Stimulated activated naive B cell treated with anti-CD40 and anti-IgM and Interleukin-4, amounts not matched to agents 10 μg/mL and 1 μg/mL and 100 μg/mL, for 72 hours (primary cell): ENCODE measurements around the gene CILP2.
A peak's percentile ranks its signal among the peaks of the same experiment; 100 is the strongest.

Experiments
- ATAC-seq, 2 donors: fragments of 150-1000 bp; cut with Tn5 transposase; replicated peaks; 2 replicates each; pipeline ENCODE4 v1.10.0; 2021; ENCODE audit warnings: moderate library complexity in 1 of 2
- DNase-seq: peaks from one replicate; pipeline ENCODE4 v3.0.0; 2021
- H3K27ac Mint-ChIP-seq: one replicate; pipeline ENCODE4 v1.8.0; 2022; ENCODE audit warnings: mild to moderate bottlenecking, mixed read lengths
- H3K27me3 Mint-ChIP-seq, 2 donors: one replicate each; pipeline ENCODE4 v1.8.0; 2022; ENCODE audit warnings: mixed read lengths in 2 of 2
- H3K36me3 Mint-ChIP-seq, 2 donors: one replicate each; pipeline ENCODE4 v1.8.0; 2022; ENCODE audit warnings: mixed read lengths in 2 of 2, mild to moderate bottlenecking in 1 of 2
- H3K4me1 Mint-ChIP-seq, 2 donors: one replicate each; pipeline ENCODE4 v1.8.0; 2022; ENCODE audit warnings: mixed read lengths in 2 of 2, mild to moderate bottlenecking in 1 of 2
- H3K4me3 Mint-ChIP-seq, 2 donors: one replicate each; pipeline ENCODE4 v1.8.0; 2022; ENCODE audit warnings: mild to moderate bottlenecking in 2 of 2, mixed read lengths in 2 of 2, moderate library complexity in 1 of 2
- H3K9me3 Mint-ChIP-seq, 2 donors: one replicate each; pipeline ENCODE4 v1.8.0; 2022; ENCODE audit warnings: mixed read lengths in 2 of 2, mild to moderate bottlenecking in 1 of 2

The CILP2 gene

GRCh38 chr19:19538061-19538784, at the start of gene CILP2:
Gene CILP2, plus strand, starts transcription at chr19:19538265. Its CDS starts 85 bp downstream, at chr19:19538350.
- peaks cover 16 to 22% of the 10 kb centered on the region in 2 donors for H3K36me3 Mint-ChIP-seq
- peak; percentile 26 to 35 for ATAC-seq
- H3K27me3 Mint-ChIP-seq: peaks cover 45 to 61% of the 10 kb centered on the region in 2 donors
- peak within 1 kb of the TSS; percentile 81 for H3K27ac Mint-ChIP-seq
- peaks cover 24 to 29% of the 10 kb centered on the region in 2 donors for H3K4me1 Mint-ChIP-seq
- H3K9me3 Mint-ChIP-seq: no peaks in the 10 kb centered on the region
- DNase-seq: no peak
- peak within 1 kb of the TSS; percentile 46 to 72 for H3K4me3 Mint-ChIP-seq

GRCh38 chr19:19488875-19489690, 49.0 kb upstream of the CILP2 start:
- Mint-ChIP-seq H3K36me3 (peaks cover 19 to 29% of the 10 kb centered on the region in 2 donors), H3K4me3 (peak overlapping the region; percentile 25 to 41), H3K4me1 (peaks cover 44 to 55% of the 10 kb centered on the region in 2 donors), H3K9me3 (no peaks in the 10 kb centered on the region), H3K27ac (peak overlapping the region; percentile 92), H3K27me3 (no peaks in the 10 kb centered on the region)
- peak; percentile 65 for DNase-seq
- ATAC-seq: peak; percentile 71

GRCh38 chr19:19489804-19490204, 48.3 kb upstream of the CILP2 start:
- peaks cover 41 to 50% of the 10 kb centered on the region in 2 donors for H3K4me1 Mint-ChIP-seq
- peaks cover 26 to 33% of the 10 kb centered on the region in 2 donors for H3K36me3 Mint-ChIP-seq
- DNase-seq: no peak
- H3K9me3 Mint-ChIP-seq: no peaks in the 10 kb centered on the region
- peak overlapping the region; percentile 92 for H3K27ac Mint-ChIP-seq
- H3K4me3 Mint-ChIP-seq: no peak overlapping the region
- no peak for ATAC-seq
- no peaks in the 10 kb centered on the region for H3K27me3 Mint-ChIP-seq

GRCh38 chr19:19490214-19490968, 47.7 kb upstream of the CILP2 start:
- peak; percentile 67 for DNase-seq
- Mint-ChIP-seq H3K4me3 (no peak overlapping the region), H3K36me3 (peaks cover 30 to 36% of the 10 kb centered on the region in 2 donors), H3K27ac (peak overlapping the region; percentile 92), H3K4me1 (peaks cover 37 to 47% of the 10 kb centered on the region in 2 donors), H3K27me3 (no peaks in the 10 kb centered on the region), H3K9me3 (no peaks in the 10 kb centered on the region)
- ATAC-seq: peak; percentile 50 to 65

- H3K4me3 Mint-ChIP-seq: no peak overlapping the region
- H3K27ac Mint-ChIP-seq: no peak overlapping the region
- peaks cover 34 to 44% of the 10 kb centered on the region in 2 donors for H3K36me3 Mint-ChIP-seq
- ATAC-seq: no peak
- DNase-seq: no peak
- peaks cover 33 to 41% of the 10 kb centered on the region in 2 donors for H3K4me1 Mint-ChIP-seq
- no peaks in the 10 kb centered on the region for H3K27me3 Mint-ChIP-seq
- H3K9me3 Mint-ChIP-seq: no peaks in the 10 kb centered on the region
Observed at GRCh38 chr19:19491321-19492025, 46.6 kb upstream of the CILP2 start.

GRCh38 chr19:19492026-19492610, 45.9 kb upstream of the CILP2 start:
- Mint-ChIP-seq H3K4me3 (no peak overlapping the region), H3K27me3 (no peaks in the 10 kb centered on the region), H3K4me1 (peaks cover 31 to 41% of the 10 kb centered on the region in 2 donors), H3K9me3 (no peaks in the 10 kb centered on the region), H3K36me3 (peaks cover 37 to 46% of the 10 kb centered on the region in 2 donors), H3K27ac (no peak overlapping the region)
- ATAC-seq (no peak), DNase-seq (no peak)

GRCh38 chr19:19493841-19494546, 44.1 kb upstream of the CILP2 start:
- Mint-ChIP-seq H3K4me3 (no peak overlapping the region), H3K27me3 (no peaks in the 10 kb centered on the region), H3K9me3 (no peaks in the 10 kb centered on the region), H3K4me1 (peaks cover 16 to 24% of the 10 kb centered on the region in 2 donors), H3K27ac (no peak overlapping the region), H3K36me3 (peaks cover 39 to 51% of the 10 kb centered on the region in 2 donors)
- DNase-seq (no peak), ATAC-seq (no peak)

- DNase-seq: no peak
- Mint-ChIP-seq H3K4me1 (peaks cover 2 to 6% of the 10 kb centered on the region in 2 donors), H3K9me3 (no peaks in the 10 kb centered on the region), H3K4me3 (no peak overlapping the region), H3K27me3 (no peaks in the 10 kb centered on the region), H3K27ac (no peak overlapping the region), H3K36me3 (peaks cover 44 to 46% of the 10 kb centered on the region in 2 donors)
- no peak for ATAC-seq
Observed at GRCh38 chr19:19495614-19496603, 42.2 kb upstream of the CILP2 start.

- Mint-ChIP-seq H3K27me3 (no peaks in the 10 kb centered on the region), H3K27ac (peak overlapping the region; percentile 82), H3K36me3 (peaks cover 58% of the 10 kb centered on the region in 2 donors), H3K9me3 (no peaks in the 10 kb centered on the region), H3K4me1 (peaks cover 2 to 6% of the 10 kb centered on the region in 2 donors), H3K4me3 (no peak overlapping the region)
- ATAC-seq (no peak), DNase-seq (no peak)
Observed at GRCh38 chr19:19498255-19498991, 39.6 kb upstream of the CILP2 start.

GRCh38 chr19:19499272-19499995, 38.6 kb upstream of the CILP2 start:
- peak overlapping the region; percentile 82 for H3K27ac Mint-ChIP-seq
- no peak overlapping the region for H3K4me3 Mint-ChIP-seq
- DNase-seq: no peak
- H3K9me3 Mint-ChIP-seq: no peaks in the 10 kb centered on the region
- H3K36me3 Mint-ChIP-seq: peaks cover 54 to 60% of the 10 kb centered on the region in 2 donors
- peaks cover 2 to 6% of the 10 kb centered on the region in 2 donors for H3K4me1 Mint-ChIP-seq
- H3K27me3 Mint-ChIP-seq: no peaks in the 10 kb centered on the region
- ATAC-seq: no peak

GRCh38 chr19:19500975-19501644, 37.0 kb upstream of the CILP2 start:
- H3K4me3 Mint-ChIP-seq: no peak overlapping the region
- ATAC-seq (no peak), DNase-seq (no peak)
- H3K27me3 Mint-ChIP-seq: no peaks in the 10 kb centered on the region
- H3K36me3 Mint-ChIP-seq: peaks cover 54 to 59% of the 10 kb centered on the region in 2 donors
- H3K27ac Mint-ChIP-seq: peak overlapping the region; percentile 59
- no peaks in the 10 kb centered on the region for H3K4me1 Mint-ChIP-seq
- H3K9me3 Mint-ChIP-seq: no peaks in the 10 kb centered on the region
